Astrocyte (in vitro differentiated cells and primary cell): ENCODE data around the gene OVCA2. TPM values are rescaled to one million over a fixed set of nuclear protein-coding genes. Genes with fewer than 3 reads are reported as not detected.

Source experiments
- DNase-seq: peaks from one replicate; pipeline ENCODE4 v3.0.0-alpha.2; 2010; ENCODE audit warnings: low read depth
- FAIRE-seq: peaks from 2 replicates; lab custom pipeline; 2011; peaks lifted over from hg19 to GRCh38; lab: Jason Lieb, UNC
- H2AFZ ChIP-seq: 2 replicates; pipeline ENCODE4 v1.6.0; 2012; ENCODE audit warnings: low read depth, low read length, inconsistent platforms
- H3K27ac ChIP-seq: 2 replicates; pipeline ENCODE4 v1.5.1; 2011; ENCODE audit warnings: low read depth, low read length, inconsistent platforms
- H3K27me3 ChIP-seq: 2 replicates; pipeline ENCODE4 v1.6.0; 2011; ENCODE audit warnings: low read length, inconsistent platforms; ENCODE audit not compliant: insufficient read depth
- H3K36me3 ChIP-seq: 2 replicates; pipeline ENCODE4 v1.5.1; 2011; ENCODE audit warnings: low read length, inconsistent platforms; ENCODE audit not compliant: insufficient read depth
- H3K4me1 ChIP-seq: 2 replicates; pipeline ENCODE4 v1.5.1; 2011; ENCODE audit warnings: low read length, inconsistent platforms; ENCODE audit not compliant: insufficient read depth
- H3K4me2 ChIP-seq: 2 replicates; pipeline ENCODE4 v1.6.0; 2012; ENCODE audit warnings: low read length, inconsistent platforms
- H3K4me3 ChIP-seq: 2 replicates; pipeline ENCODE4 v1.5.1; 2011; ENCODE audit warnings: low read depth, mild to moderate bottlenecking, low read length, inconsistent platforms; ENCODE audit not compliant: insufficient read depth
- H3K79me2 ChIP-seq: 2 replicates; pipeline ENCODE4 v1.6.0; 2012; ENCODE audit warnings: mild to moderate bottlenecking, low read length, inconsistent platforms; ENCODE audit not compliant: insufficient read depth
- H3K9ac ChIP-seq: 2 replicates; pipeline ENCODE4 v1.6.0; 2012; ENCODE audit warnings: mild to moderate bottlenecking, low read length, inconsistent platforms
- H3K9me3 ChIP-seq: 2 replicates; pipeline ENCODE4 v1.5.1; 2012; ENCODE audit warnings: low read depth, mild to moderate bottlenecking, low read length, inconsistent platforms; ENCODE audit not compliant: insufficient read depth
- H4K20me1 ChIP-seq: 2 replicates; pipeline ENCODE4 v1.6.0; 2012; ENCODE audit warnings: low read length, inconsistent platforms; ENCODE audit not compliant: insufficient read depth
- H3K27ac Mint-ChIP-seq: one replicate; pipeline ENCODE4 v1.8.0; 2021; ENCODE audit warnings: mild to moderate bottlenecking, mixed read lengths; ENCODE audit not compliant: unreplicated experiment
- H3K27me3 Mint-ChIP-seq: one replicate; pipeline ENCODE4 v1.8.0; 2021; ENCODE audit warnings: low read depth, mixed read lengths; ENCODE audit not compliant: unreplicated experiment
- H3K36me3 Mint-ChIP-seq: one replicate; pipeline ENCODE4 v1.8.0; 2021; ENCODE audit warnings: low read depth, mixed read lengths; ENCODE audit not compliant: unreplicated experiment
- H3K4me1 Mint-ChIP-seq: one replicate; pipeline ENCODE4 v1.8.0; 2021; ENCODE audit warnings: low read depth, mixed read lengths; ENCODE audit not compliant: unreplicated experiment
- H3K4me3 Mint-ChIP-seq: one replicate; pipeline ENCODE4 v1.8.0; 2021; ENCODE audit warnings: mild to moderate bottlenecking, moderate library complexity, mixed read lengths; ENCODE audit not compliant: unreplicated experiment
- H3K9me3 Mint-ChIP-seq: one replicate; pipeline ENCODE4 v1.8.0; 2021; ENCODE audit warnings: mild to moderate bottlenecking, mixed read lengths; ENCODE audit not compliant: unreplicated experiment
- EZH2 ChIP-seq: IDR thresholded peaks from 2 replicates; pipeline ENCODE4 v1.6.1; 2012; ENCODE audit warnings: mild to moderate bottlenecking, low read length, inconsistent platforms; ENCODE audit not compliant: insufficient read depth
- microRNA-seq: library from miRNA; unstranded; fragments of <30 nt; microRNA quantifications from one replicate; pipeline ENCODE4 v1.2.0, GENCODE V29; 2020
- total RNA-seq: library from RNA; stranded (reverse); gene quantifications from 2 replicates; pipeline ENCODE4 v1.2.1, GENCODE V29; 2021
- TF ChIP-seq, protein P1 (sequence below): IDR thresholded peaks from 2 replicates; pipeline ENCODE4 v1.5.1; 2011; ENCODE audit warnings: low read depth, mild to moderate bottlenecking, inconsistent platforms, low read length, moderate library complexity; ENCODE audit not compliant: insufficient read depth

Gene OVCA2
- total RNA-seq, 1 donor from 2014 or later: 36.8 TPM

GRCh38 chr17:2090804-2091534 is 49.1 kb downstream of the OVCA2 start:
- Mint-ChIP-seq H3K36me3 (peaks cover 4% of the 10 kb centered on the region), H3K9me3 (no peaks in the 10 kb centered on the region), H3K27me3 (no peaks in the 10 kb centered on the region), H3K27ac (peak overlapping the region; percentile 83), H3K4me1 (peaks cover 59% of the 10 kb centered on the region), H3K4me3 (peak overlapping the region; percentile 67)
- TF ChIP-seq, protein P1, sequence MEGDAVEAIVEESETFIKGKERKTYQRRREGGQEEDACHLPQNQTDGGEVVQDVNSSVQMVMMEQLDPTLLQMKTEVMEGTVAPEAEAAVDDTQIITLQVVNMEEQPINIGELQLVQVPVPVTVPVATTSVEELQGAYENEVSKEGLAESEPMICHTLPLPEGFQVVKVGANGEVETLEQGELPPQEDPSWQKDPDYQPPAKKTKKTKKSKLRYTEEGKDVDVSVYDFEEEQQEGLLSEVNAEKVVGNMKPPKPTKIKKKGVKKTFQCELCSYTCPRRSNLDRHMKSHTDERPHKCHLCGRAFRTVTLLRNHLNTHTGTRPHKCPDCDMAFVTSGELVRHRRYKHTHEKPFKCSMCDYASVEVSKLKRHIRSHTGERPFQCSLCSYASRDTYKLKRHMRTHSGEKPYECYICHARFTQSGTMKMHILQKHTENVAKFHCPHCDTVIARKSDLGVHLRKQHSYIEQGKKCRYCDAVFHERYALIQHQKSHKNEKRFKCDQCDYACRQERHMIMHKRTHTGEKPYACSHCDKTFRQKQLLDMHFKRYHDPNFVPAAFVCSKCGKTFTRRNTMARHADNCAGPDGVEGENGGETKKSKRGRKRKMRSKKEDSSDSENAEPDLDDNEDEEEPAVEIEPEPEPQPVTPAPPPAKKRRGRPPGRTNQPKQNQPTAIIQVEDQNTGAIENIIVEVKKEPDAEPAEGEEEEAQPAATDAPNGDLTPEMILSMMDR: peak; percentile 42
- TF ChIP-seq EZH2: no peak
- Histone ChIP-seq H3K4me3 (no peak overlapping the region), H3K4me1 (peaks cover 56% of the 10 kb centered on the region), H3K27me3 (no peaks in the 10 kb centered on the region), H3K36me3 (peaks cover 2% of the 10 kb centered on the region), H4K20me1 (no peaks in the 10 kb centered on the region), H3K9ac (peak overlapping the region; percentile 57), H3K79me2 (no peaks in the 10 kb centered on the region), H3K27ac (peak overlapping the region; percentile 68), H3K9me3 (no peaks in the 10 kb centered on the region), H3K4me2 (peak overlapping the region; percentile 56), H2AFZ (no peak overlapping the region)
- FAIRE-seq (peak; percentile 74), DNase-seq (peak; percentile 97)

- H3K36me3 ChIP-seq: no peaks in the 10 kb centered on the region
- no peak overlapping the region for H2AFZ ChIP-seq
- H3K4me2 ChIP-seq: no peak overlapping the region
- no peak for TF ChIP-seq EZH2
- TF ChIP-seq, protein P1: no peak
- Mint-ChIP-seq H3K4me1 (peaks cover 55% of the 10 kb centered on the region), H3K36me3 (peaks cover 5% of the 10 kb centered on the region), H3K27me3 (no peaks in the 10 kb centered on the region), H3K9me3 (no peaks in the 10 kb centered on the region), H3K4me3 (no peak overlapping the region), H3K27ac (peak overlapping the region; percentile 80)
- no peaks in the 10 kb centered on the region for H4K20me1 ChIP-seq
- H3K27ac ChIP-seq: no peak overlapping the region
- FAIRE-seq (no peak), DNase-seq (no peak)
- H3K9me3 ChIP-seq: no peaks in the 10 kb centered on the region
- H3K9ac ChIP-seq: no peak overlapping the region
- H3K4me3 ChIP-seq: no peak overlapping the region
- H3K4me1 ChIP-seq: peaks cover 54% of the 10 kb centered on the region
- H3K27me3 ChIP-seq: no peaks in the 10 kb centered on the region
- peaks cover 6% of the 10 kb centered on the region for H3K79me2 ChIP-seq
Measured at GRCh38 chr17:2092253-2092652, 50.4 kb downstream of the OVCA2 start.

Small RNAs within 50 kb of the gene (microRNA-seq; reads per million reads assigned to microRNA genes)
- 1,227 reads per million, percentile 83 among the genes with 10 or more reads in this experiment for gene MIR132
- gene MIR212: 58.0 reads per million, percentile 60 among the genes with 10 or more reads in this experiment

Other genes with a start within 250 kb of the OVCA2 start
- gene SMYD4, start 212.1 kb upstream of the OVCA2 start, total RNA-seq: 8.6 and 10.7 TPM in 2 replicates
- gene RPA1, start 212.0 kb upstream of the OVCA2 start, total RNA-seq: 62.6 and 68.8 TPM in 2 replicates
- gene RTN4RL1, start 16.7 kb upstream of the OVCA2 start, total RNA-seq: 0.65 and 0.77 TPM in 2 replicates
- gene DPH1, start 11.9 kb upstream of the OVCA2 start, total RNA-seq: 25.8 and 26.7 TPM in 2 replicates
- gene HIC1, start 13.1 kb downstream of the OVCA2 start, total RNA-seq: 9.0 and 14.5 TPM in 2 replicates